Stimulated activated CD4-positive, alpha-beta T cell treated with anti-CD3 and anti-CD28 coated beads, Interleukin-4, amount 100 ng/mL, for 1 hour (primary cell): ENCODE data around the gene PBX2.
"Not testable (repeated sequence)": the region's sequence is repeated elsewhere in the genome, so short reads cannot be mapped to it uniquely, and the experiment has no call there.

Experiments
- DNase-seq: peaks from one replicate; pipeline ENCODE4 v3.0.0-alpha.2; 2020

PBX2 gene

DNA sequence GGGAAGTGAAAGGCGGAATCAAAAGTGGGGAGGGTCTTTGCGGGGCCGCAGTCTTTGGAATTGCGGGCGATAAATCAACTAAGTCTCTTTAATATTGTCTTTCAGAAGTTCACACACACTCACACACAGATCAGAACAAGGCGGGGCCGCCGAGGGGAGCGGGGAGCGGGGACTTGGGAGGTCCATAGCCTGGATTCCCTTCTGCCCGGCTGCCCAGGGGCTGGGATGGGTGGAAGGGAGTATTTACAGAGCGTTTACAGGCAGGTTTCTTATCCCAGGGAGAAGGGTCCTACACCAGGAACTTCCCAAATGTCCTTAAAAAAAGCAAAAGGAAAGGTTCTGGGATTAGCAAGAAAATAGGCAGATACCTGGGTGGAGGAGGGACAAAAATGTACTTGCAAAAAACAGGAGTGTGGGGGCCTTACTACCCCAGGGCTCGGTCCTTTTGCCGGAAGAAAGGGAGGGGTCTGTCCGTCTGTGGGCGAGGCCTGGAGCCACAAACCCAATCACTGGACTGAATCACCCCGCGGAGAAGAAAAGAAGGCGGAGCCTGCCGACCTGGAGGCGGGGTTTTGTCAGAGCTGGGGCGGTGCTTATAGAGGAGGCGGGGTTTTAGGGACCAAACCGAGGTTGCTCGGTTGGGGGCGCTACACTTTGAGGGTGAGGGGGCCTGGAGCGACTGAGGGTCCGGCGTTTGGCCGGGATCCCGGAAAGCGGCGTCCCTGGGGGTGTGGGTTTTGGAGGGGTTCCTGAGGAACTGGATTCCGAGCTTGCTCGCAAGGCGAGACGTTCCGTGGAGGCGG is 41.5 kb downstream of the PBX2 start:
- DNase-seq = peak; percentile 73

DNA sequence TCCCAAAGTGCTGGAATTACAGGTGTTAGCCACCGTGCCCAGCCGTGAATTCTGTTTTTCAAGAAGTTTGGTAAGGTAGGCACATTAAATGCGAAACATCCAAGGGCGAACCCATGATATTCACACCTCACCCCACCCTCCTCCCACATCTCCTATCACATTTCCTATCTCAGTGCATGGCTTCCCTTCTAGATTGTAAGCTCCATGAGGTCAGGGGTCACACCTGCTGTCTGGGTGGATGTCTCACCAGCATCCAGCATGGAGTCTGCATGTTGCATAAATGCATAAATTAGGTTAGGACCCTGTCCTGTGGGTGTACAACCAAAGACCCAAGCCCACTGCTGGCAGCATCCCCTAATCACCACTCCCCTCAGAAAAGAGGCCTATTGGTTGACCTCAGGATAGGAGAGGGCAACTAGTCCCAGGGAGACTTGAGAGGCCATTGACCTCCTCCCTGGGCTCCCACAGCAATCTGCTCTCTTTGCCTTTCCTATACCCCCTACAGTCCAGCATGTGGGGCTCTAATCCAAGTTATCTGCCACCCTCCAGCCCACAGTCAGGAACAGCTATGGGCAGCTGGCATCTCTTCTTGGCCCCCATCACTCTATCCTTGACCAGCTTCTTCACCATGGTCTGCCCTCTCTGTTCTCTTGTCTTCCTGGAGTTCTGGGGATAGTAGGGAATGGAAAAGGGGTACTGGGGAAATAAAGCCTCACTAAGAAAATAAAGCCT is 42.4 kb downstream of the PBX2 start:
- no peak for DNase-seq

GRCh38 chr6:32146687-32147086 is 43.3 kb downstream of the PBX2 start:
- DNase-seq = no peak

- no peak for DNase-seq
These were observed 43.7 kb downstream of the PBX2 start for GRCh38 chr6:32146287-32146686.

DNA sequence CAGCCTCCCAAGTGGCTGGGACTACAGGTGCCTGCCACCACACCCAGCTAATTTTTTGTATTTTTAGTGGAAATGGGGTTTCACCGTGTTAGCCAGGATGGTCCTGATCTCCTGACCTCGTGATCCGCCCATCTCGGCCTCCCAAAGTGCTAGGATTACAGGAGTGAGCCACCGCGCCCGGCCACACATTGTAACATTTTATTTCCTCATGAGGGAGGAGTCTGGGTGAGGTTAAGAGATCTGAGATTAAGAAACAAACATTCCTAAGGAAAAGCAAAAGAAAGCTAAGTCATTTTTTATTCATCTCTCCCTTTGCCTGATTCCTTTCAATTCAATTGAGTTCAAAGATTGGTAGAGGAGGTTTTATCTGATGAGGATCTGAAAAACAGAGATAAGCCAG is 45.8 kb downstream of the PBX2 start:
- DNase-seq = not testable (repeated sequence)

GRCh38 chr6:32140420-32141046 is 49.5 kb downstream of the PBX2 start:
- no peak for DNase-seq

GRCh38 chr6:32139590-32139989 is 50.4 kb downstream of the PBX2 start:
- DNase-seq = no peak

GRCh38 chr6:32137454-32137853 is 52.5 kb downstream of the PBX2 start:
- DNase-seq = no peak
